Activated CD4-positive, alpha-beta memory T cell treated with anti-CD3 and anti-CD28 coated beads for 36 hours (primary cell): ENCODE data around the gene ZNF487. TPM values are rescaled to one million over a fixed set of nuclear protein-coding genes. Genes with fewer than 3 reads are reported as not detected.

Experiments
- CTCF ChIA-PET: fragments of 350-600 bp; sonication (Branson Sonifier 250); formaldehyde crosslinking; loops from one replicate; lab custom pipeline; 2021; ENCODE audit warnings: antibody characterized with exemption, inconsistent platforms; lab: Charles Lee
- POLR2A ChIA-PET: fragments of 350-600 bp; sonication (Branson Sonifier 250); formaldehyde crosslinking; loops from one replicate; lab custom pipeline; 2021; ENCODE audit warnings: antibody characterized with exemption; lab: Charles Lee
- DNase-seq: peaks from one replicate; pipeline ENCODE4 v3.0.0-alpha.2; 2020
- H3K27ac Mint-ChIP-seq: one replicate; pipeline ENCODE4 v1.8.0; 2021; ENCODE audit warnings: mixed read lengths
- H3K27me3 Mint-ChIP-seq: one replicate; pipeline ENCODE4 v1.8.0; 2021; ENCODE audit warnings: mixed read lengths
- H3K36me3 Mint-ChIP-seq: one replicate; pipeline ENCODE4 v1.8.0; 2021; ENCODE audit warnings: mixed read lengths
- H3K4me1 Mint-ChIP-seq: one replicate; pipeline ENCODE4 v1.8.0; 2021; ENCODE audit warnings: low read depth, mixed read lengths
- H3K4me3 Mint-ChIP-seq: one replicate; pipeline ENCODE4 v1.8.0; 2021; ENCODE audit warnings: mild to moderate bottlenecking, mixed read lengths
- H3K9me3 Mint-ChIP-seq: one replicate; pipeline ENCODE4 v1.8.0; 2021; ENCODE audit warnings: mixed read lengths
- intact Hi-C: fragments of 100-400 bp; cut with micrococcal nuclease; formaldehyde crosslinking; loops from one replicate; pipeline ENCODE4 v1.15.1; 2023
- total RNA-seq, 2 experiments: library from RNA; stranded (reverse); gene quantifications; one replicate each; pipeline ENCODE4 v1.2.3, GENCODE V29; 2021

Gene ZNF487
- total RNA-seq, 2 experiments from 2014 or later: 2.2 to 2.6 TPM

DNA sequence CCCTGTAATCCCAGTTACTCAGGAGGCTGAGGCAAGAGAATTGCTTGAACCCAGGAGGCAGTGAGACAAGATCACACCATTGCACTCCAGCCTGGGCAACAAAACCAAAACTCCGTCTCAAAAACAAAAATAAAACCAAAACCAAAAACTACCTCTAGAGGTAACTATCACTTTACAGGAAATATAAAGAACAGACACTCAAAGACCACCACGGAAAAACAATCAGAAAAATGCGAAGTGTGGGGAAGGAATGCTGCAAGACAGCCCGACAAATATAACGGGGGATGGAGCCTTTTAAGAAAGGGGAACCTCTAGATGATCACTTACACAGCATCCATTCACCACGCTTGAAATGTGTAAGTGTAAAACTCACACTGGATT lies 32.2 kb upstream of the ZNF487 start:
- CTCF ChIA-PET: interaction anchor here (0.7 kb wide), 1 partner anchor 608 kb away, joined by 3 read pairs; no protein-coding TSS in a partner anchor
- H3K36me3 Mint-ChIP-seq: peaks cover 76% of the 10 kb centered on the region
- H3K27me3 Mint-ChIP-seq: no peaks in the 10 kb centered on the region
- no peak for DNase-seq
- H3K27ac Mint-ChIP-seq: peak overlapping the region; percentile 100
- POLR2A ChIA-PET: interaction anchor here (1.7 to 1.9 kb wide), 3 partner anchors 8 to 15 kb away, joined by 7 to 25 read pairs (median 9); no protein-coding TSS in a partner anchor
- intact Hi-C loops: loop anchor here (10.0 kb wide), 1 partner anchor 170 kb away; the partner anchor contains the start of gene ZNF239
- H3K4me3 Mint-ChIP-seq: peak overlapping the region; percentile 97
- H3K4me1 Mint-ChIP-seq: peaks cover 39% of the 10 kb centered on the region
- no peaks in the 10 kb centered on the region for H3K9me3 Mint-ChIP-seq

DNA sequence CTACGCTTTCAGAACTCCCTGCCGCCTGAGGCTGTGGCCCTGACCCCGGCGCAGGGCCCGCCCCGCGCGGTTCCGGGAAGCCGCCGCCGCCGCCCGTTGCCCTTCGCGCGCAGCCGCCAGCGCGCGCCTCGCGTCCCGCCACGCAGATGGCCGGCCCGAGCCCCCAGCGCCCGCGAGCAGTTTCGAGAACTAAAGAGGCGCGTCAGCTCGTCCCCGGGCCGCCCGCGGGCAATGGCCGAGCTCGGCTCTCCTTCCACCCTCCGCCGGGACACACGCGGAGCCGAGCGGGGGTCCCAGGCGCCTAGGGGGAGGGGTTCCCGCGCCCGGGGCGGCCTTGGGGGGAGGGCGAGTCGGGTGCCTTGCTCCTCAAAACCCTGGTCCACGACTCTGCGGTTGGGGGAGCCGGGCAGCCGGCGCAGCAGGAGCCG lies 29.7 kb upstream of the ZNF487 start:
- peaks cover 55% of the 10 kb centered on the region for H3K36me3 Mint-ChIP-seq
- intact Hi-C loops: loop anchor here (1.0 to 10.0 kb wide), 2 partner anchors 8 to 168 kb away; partner anchors contain the start of gene ZNF239
- peak overlapping the region; percentile 97 for H3K4me3 Mint-ChIP-seq
- H3K4me1 Mint-ChIP-seq: peaks cover 26% of the 10 kb centered on the region
- CTCF ChIA-PET: interaction anchor here (0.9 to 2.1 kb wide), 5 partner anchors 11 to 54 kb away, joined by 3 to 5 read pairs (median 4); no protein-coding TSS in a partner anchor
- POLR2A ChIA-PET: interaction anchor here (0.6 to 4.0 kb wide), 11 partner anchors 8 to 268 kb away, joined by 3 to 47 read pairs (median 6); partner anchors contain the start of gene ZNF487
- DNase-seq: peak; percentile 66
- H3K27ac Mint-ChIP-seq: peak overlapping the region; percentile 100
- no peaks in the 10 kb centered on the region for H3K27me3 Mint-ChIP-seq
- H3K9me3 Mint-ChIP-seq: no peaks in the 10 kb centered on the region

- Mint-ChIP-seq H3K27ac (peak overlapping the region; percentile 100), H3K4me3 (peak overlapping the region; percentile 97), H3K36me3 (peaks cover 51% of the 10 kb centered on the region), H3K27me3 (no peaks in the 10 kb centered on the region), H3K4me1 (peaks cover 20% of the 10 kb centered on the region), H3K9me3 (no peaks in the 10 kb centered on the region)
- peak; percentile 95 for DNase-seq
- CTCF ChIA-PET: interaction anchor here (0.9 to 2.1 kb wide), 5 partner anchors 12 to 54 kb away, joined by 3 to 5 read pairs (median 4); no protein-coding TSS in a partner anchor
- POLR2A ChIA-PET: interaction anchor here (0.6 to 4.0 kb wide), 13 partner anchors 9 to 268 kb away, joined by 3 to 47 read pairs (median 6); partner anchors contain the start of gene ZNF487
- intact Hi-C loops: loop anchor here (1.0 to 10.0 kb wide), 4 partner anchors 8 to 269 kb away; partner anchors contain the start of genes CSGALNACT2 and ZNF239
Observed at GRCh38 chr10:43407576-43408330, 29.2 kb upstream of the ZNF487 start.

DNA sequence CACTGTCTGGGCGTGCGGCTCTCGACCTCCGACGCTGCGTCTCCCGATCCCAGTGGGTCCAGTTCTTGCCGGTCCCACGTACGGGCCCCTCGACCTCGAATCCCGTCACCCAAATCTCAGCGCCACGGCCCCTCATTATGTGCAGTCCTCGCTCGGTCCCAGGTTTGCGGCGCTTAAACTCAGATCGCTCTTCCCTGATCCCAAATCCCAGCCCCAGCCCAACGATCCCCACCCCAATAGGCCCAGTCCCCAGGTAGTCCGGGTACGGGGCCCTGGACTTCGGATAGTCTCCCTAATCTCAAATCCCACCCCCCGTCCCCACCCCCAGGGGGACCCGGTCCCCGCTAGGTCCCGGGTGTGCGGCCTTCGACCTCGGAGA lies 28.6 kb upstream of the ZNF487 start:
- peak overlapping the region; percentile 97 for H3K4me3 Mint-ChIP-seq
- H3K4me1 Mint-ChIP-seq: peaks cover 15% of the 10 kb centered on the region
- H3K36me3 Mint-ChIP-seq: peaks cover 45% of the 10 kb centered on the region
- no peaks in the 10 kb centered on the region for H3K9me3 Mint-ChIP-seq
- H3K27me3 Mint-ChIP-seq: no peaks in the 10 kb centered on the region
- DNase-seq: no peak
- POLR2A ChIA-PET: interaction anchor here (0.7 to 4.0 kb wide), 8 partner anchors 8 to 47 kb away, joined by 3 to 47 read pairs (median 19); partner anchors contain the start of gene ZNF487
- H3K27ac Mint-ChIP-seq: peak overlapping the region; percentile 100
- CTCF ChIA-PET: interaction anchor here (1.3 to 2.1 kb wide), 3 partner anchors 11 to 53 kb away, joined by 4 to 5 read pairs (median 5); no protein-coding TSS in a partner anchor
- intact Hi-C loops: loop anchor here (2.0 to 10.0 kb wide), 3 partner anchors 46 to 270 kb away; partner anchors contain the start of genes CSGALNACT2 and ZNF239

GRCh38 chr10:43408710-43409384 lies 28.1 kb upstream of the ZNF487 start, which contains the start of gene HNRNPF:
Gene HNRNPF (minus strand): TSS chr10:43409186. CDS start chr10:43387884, 21,302 bp downstream.
- H3K36me3 Mint-ChIP-seq: peaks cover 40% of the 10 kb centered on the region
- intact Hi-C loops: loop anchor here (1.0 to 10.0 kb wide), 5 partner anchors 11 to 270 kb away; partner anchors contain the start of genes CSGALNACT2 and ZNF239

GRCh38 chr10:43409385-43410109 lies 27.4 kb upstream of the ZNF487 start:
- H3K9me3 Mint-ChIP-seq: no peaks in the 10 kb centered on the region
- peak overlapping the region; percentile 100 for H3K27ac Mint-ChIP-seq
- peak overlapping the region; percentile 97 for H3K4me3 Mint-ChIP-seq
- CTCF ChIA-PET: interaction anchor here (1.6 to 2.2 kb wide), 2 partner anchors 10 to 27 kb away, joined by 7 to 11 read pairs; partner anchors contain the start of gene ZNF487
- POLR2A ChIA-PET: interaction anchor here (0.6 to 4.0 kb wide), 11 partner anchors 9 to 186 kb away, joined by 3 to 42 read pairs (median 7); partner anchors contain the start of gene ZNF487
- no peaks in the 10 kb centered on the region for H3K27me3 Mint-ChIP-seq
- intact Hi-C loops: loop anchor here (1.0 to 10.0 kb wide), 5 partner anchors 11 to 271 kb away; partner anchors contain the start of genes CSGALNACT2 and ZNF239
- peak; percentile 87 for DNase-seq
- peaks cover 12% of the 10 kb centered on the region for H3K4me1 Mint-ChIP-seq
- peaks cover 33% of the 10 kb centered on the region for H3K36me3 Mint-ChIP-seq

More at GRCh38 chr10:43408710-43409384, 28.1 kb upstream of the ZNF487 start, which contains the start of gene HNRNPF:
- CTCF ChIA-PET: interaction anchor here (1.6 kb wide), 1 partner anchor 27 kb away, joined by 11 read pairs; the partner anchor contains the start of gene ZNF487
- Mint-ChIP-seq H3K9me3 (no peaks in the 10 kb centered on the region), H3K4me1 (peaks cover 12% of the 10 kb centered on the region), H3K27me3 (no peaks in the 10 kb centered on the region), H3K27ac (peak within 1 kb of the TSS; percentile 100), H3K4me3 (peak within 1 kb of the TSS; percentile 97)
- POLR2A ChIA-PET: interaction anchor here (0.8 to 4.0 kb wide), 10 partner anchors 9 to 46 kb away, joined by 3 to 47 read pairs (median 13); partner anchors contain the start of gene ZNF487
- DNase-seq: peak; percentile 96

DNA sequence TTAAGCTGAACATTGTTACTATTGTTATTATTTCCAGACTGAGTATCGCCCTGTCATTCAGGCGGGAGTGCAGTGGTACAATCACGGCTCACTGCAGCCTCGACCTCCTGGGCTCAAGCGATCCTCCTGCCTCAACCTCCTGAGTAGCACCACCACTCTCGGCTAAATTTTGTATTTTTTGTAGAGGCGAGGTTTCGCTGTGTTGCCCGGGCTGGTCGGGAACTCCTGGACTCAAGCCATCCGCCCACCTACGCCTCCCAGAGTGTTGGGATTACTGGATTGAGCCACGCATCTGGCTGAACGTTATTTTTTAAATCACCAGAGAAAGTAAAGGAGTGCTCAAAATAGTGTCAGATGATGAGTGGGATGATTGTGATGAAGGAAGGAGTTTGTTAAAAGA lies 26.6 kb upstream of the ZNF487 start:
- ChIA-PET POLR2A (interaction anchor here (0.6 to 4.0 kb wide), 7 partner anchors 8 to 26 kb away, joined by 3 to 42 read pairs (median 7); partner anchors contain the start of gene ZNF487), CTCF (interaction anchor here (1.1 to 2.2 kb wide), 3 partner anchors 10 to 26 kb away, joined by 3 to 11 read pairs (median 7); partner anchors contain the start of gene ZNF487)
- peak overlapping the region; percentile 97 for H3K4me3 Mint-ChIP-seq
- intact Hi-C loops: no loop called here
- peaks cover 10% of the 10 kb centered on the region for H3K4me1 Mint-ChIP-seq
- peaks cover 27% of the 10 kb centered on the region for H3K36me3 Mint-ChIP-seq
- peak overlapping the region; percentile 100 for H3K27ac Mint-ChIP-seq
- H3K27me3 Mint-ChIP-seq: no peaks in the 10 kb centered on the region
- H3K9me3 Mint-ChIP-seq: no peaks in the 10 kb centered on the region
- no peak for DNase-seq

DNA sequence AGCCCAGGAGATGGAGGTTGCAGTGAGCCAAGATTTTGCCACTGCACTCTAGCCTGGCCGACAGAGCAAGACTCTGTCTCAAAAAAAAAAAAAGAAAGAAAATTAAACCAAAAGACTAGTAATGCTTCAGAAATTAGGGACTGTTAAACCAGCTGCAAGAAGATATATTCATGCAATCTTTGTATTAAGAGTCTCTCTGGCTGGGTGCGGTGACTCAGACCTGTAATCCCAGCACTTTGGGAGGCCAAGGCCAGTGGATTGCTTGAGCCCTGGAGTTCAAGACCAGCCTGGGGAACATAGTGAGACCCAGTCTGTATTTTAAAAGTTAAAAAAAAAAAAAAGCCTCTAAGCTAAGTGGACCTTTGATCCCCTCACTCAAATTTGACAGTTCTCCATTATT lies 25.4 kb upstream of the ZNF487 start:
- intact Hi-C loops: no loop called here
- Mint-ChIP-seq H3K27me3 (no peaks in the 10 kb centered on the region), H3K4me1 (peaks cover 10% of the 10 kb centered on the region), H3K27ac (no peak overlapping the region), H3K9me3 (no peaks in the 10 kb centered on the region), H3K4me3 (no peak overlapping the region), H3K36me3 (peaks cover 15% of the 10 kb centered on the region)
- CTCF ChIA-PET: interaction anchor here (1.1 to 2.2 kb wide), 2 partner anchors 8 to 15 kb away, joined by 3 to 7 read pairs; no protein-coding TSS in a partner anchor
- DNase-seq: no peak
- POLR2A ChIA-PET: interaction anchor here (3.5 kb wide), 1 partner anchor 9 kb away, joined by 32 read pairs; no protein-coding TSS in a partner anchor

DNA sequence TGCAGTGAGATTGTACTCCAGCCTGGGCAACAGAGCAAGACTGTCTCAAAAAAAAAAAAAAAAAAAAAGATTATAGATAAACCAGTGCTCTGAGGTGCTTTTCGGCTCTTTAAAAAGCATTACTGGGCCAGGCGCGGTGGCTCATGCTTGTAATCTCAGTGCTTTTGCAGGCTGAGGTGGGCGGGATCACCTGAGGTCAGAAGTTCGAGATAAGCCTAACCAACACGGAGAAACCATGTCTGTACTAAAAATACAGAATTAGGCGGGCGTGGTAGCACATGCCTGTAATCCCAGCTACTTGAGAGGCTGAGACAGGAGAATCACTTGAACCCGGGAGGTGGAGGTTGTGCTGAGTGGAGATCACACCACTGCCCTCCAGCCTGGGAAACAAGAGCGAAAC lies 21.4 kb upstream of the ZNF487 start:
- intact Hi-C loops: no loop called here
- peaks cover 4% of the 10 kb centered on the region for H3K36me3 Mint-ChIP-seq
- ChIA-PET POLR2A (no interaction called here), CTCF (no interaction called here)
- no peak overlapping the region for H3K27ac Mint-ChIP-seq
- H3K4me1 Mint-ChIP-seq: peaks cover 27% of the 10 kb centered on the region
- peaks cover 2% of the 10 kb centered on the region for H3K9me3 Mint-ChIP-seq
- DNase-seq: peak; percentile 38
- H3K27me3 Mint-ChIP-seq: no peaks in the 10 kb centered on the region
- H3K4me3 Mint-ChIP-seq: no peak overlapping the region
